Activated T-helper 1 cell treated with anti-CD3 and anti-CD28 coated beads, Interleukin-2, amount 50 U/mL, for 16 hours (primary cell): ENCODE measurements around the gene TPGS1.

Source experiments
- DNase-seq, 2 donors: peaks; one replicate each; pipeline ENCODE4 v3.0.0-alpha.2; 2020; ENCODE audit warnings: low read depth in 1 of 2, low spot score in 1 of 2

Gene TPGS1

GRCh38 chr19:495402-496111 lies 11.7 kb upstream of the TPGS1 start:
- no peak for DNase-seq

GRCh38 chr19:496112-496665 lies 11.1 kb upstream of the TPGS1 start, which contains the start of gene MADCAM1:
Gene MADCAM1 (plus strand): TSS chr19:496486. CDS start chr19:496500, 14 bp downstream.
- DNase-seq: no peak

- DNase-seq: no peak
Measured at GRCh38 chr19:496986-497385, 10.3 kb upstream of the TPGS1 start.

- no peak for DNase-seq
Measured at GRCh38 chr19:497491-497868, 9.8 kb upstream of the TPGS1 start.

GRCh38 chr19:497869-498510 lies 9.3 kb upstream of the TPGS1 start:
- DNase-seq: no peak

GRCh38 chr19:498511-498891 lies 8.8 kb upstream of the TPGS1 start:
- DNase-seq: no peak

- no peak for DNase-seq
Measured at GRCh38 chr19:498977-499623, 8.2 kb upstream of the TPGS1 start.

- DNase-seq: no peak
Measured at GRCh38 chr19:501646-502045, 5.7 kb upstream of the TPGS1 start.

GRCh38 chr19:504616-505015 lies 2.7 kb upstream of the TPGS1 start:
- no peak for DNase-seq

- DNase-seq: peak; percentile 83 to 87
Measured at GRCh38 chr19:506404-507285, 652 bp upstream of the TPGS1 start.

GRCh38 chr19:508204-509150 lies 1.2 kb downstream of the TPGS1 start:
- no peak for DNase-seq

GRCh38 chr19:510606-511100 lies 3.4 kb downstream of the TPGS1 start:
- peak; percentile 83 to 88 for DNase-seq

GRCh38 chr19:511101-511851 lies 4.0 kb downstream of the TPGS1 start:
- peak; percentile 70 to 76 for DNase-seq

- no peak for DNase-seq
Measured at GRCh38 chr19:512547-513365, 5.5 kb downstream of the TPGS1 start.

- DNase-seq: no peak
Measured at GRCh38 chr19:513368-514165, 6.3 kb downstream of the TPGS1 start.

- DNase-seq: no peak
Measured at GRCh38 chr19:514166-514663, 6.9 kb downstream of the TPGS1 start.
